HG03378 (cell line): ENCODE measurements around the gene PLA2G7.
"Not testable (repeated sequence)": the region's sequence is repeated elsewhere in the genome, so short reads cannot be mapped to it uniquely, and the experiment has no call there.

Experiments used
- ATAC-seq: cut with Tn5 transposase; IDR thresholded peaks from one replicate; pipeline ENCODE4 v1.9.1; 2021; ENCODE audit warnings: mild to moderate bottlenecking, moderate library complexity; ENCODE audit not compliant: unreplicated experiment

Gene PLA2G7

GRCh38 chr6:46734867-46735719 is at the start of gene PLA2G7:
TSS of gene PLA2G7 (minus strand) at chr6:46735375. CDS start at chr6:46722891, 12,484 bp downstream.
- ATAC-seq = no peak

DNA sequence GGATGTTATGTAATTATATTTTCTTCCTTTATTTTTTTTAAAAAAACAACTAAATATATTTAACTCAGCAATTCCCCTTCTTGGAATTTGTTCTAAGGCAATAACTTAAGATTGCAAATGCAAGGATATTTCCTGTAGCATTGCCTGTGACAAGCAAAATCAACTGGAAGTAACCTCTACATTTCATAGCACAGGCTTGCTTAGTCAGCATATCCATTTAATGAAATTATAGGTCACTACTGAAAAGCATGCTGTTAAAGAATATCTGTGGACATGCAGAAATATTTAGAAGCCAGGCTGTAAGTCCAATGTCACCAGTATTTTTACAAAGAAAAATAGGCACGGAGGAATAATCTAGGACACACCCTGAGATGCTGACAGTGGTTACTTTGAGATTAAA is 49.4 kb upstream of the PLA2G7 start:
- no peak for ATAC-seq

DNA sequence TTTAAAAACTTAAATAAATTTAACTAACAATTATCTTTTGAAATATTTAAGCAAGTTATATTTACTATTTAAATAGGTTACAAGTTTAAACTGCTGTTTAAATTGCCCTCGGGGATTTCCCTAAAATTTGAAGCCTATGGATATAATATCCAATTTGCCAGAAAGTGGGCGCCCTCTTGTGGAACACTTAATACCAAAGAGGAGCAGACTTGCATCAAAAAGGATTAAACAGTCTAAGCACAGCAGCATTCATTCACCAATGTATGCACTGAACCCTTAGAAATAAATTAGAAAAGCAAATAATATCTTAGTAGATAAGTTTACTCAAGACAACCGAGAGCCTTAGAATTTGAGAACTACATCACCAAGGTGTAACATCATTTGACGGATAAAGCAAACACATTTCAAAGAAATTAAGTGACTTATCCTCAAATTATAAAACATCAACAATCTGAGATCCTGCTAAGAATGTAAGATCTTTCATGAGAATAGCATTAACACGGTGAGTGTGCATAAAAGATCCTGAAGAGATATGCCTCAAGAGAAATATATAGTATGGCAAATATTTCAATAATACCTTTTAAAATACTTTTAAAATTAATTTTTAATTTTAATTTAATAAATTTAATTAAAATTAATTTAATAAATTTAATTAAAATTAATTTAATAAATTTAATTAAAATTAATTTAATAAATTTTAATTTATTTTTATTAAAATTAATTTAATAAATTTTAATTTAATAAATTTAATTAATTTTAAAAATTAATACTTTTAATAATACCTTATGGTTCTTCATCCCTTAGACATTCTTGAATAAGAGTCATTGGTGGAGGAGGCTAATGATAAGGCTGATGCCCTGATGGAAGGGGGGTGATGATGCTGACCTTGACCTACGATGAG is 46.6 kb upstream of the PLA2G7 start:
- no peak for ATAC-seq

DNA sequence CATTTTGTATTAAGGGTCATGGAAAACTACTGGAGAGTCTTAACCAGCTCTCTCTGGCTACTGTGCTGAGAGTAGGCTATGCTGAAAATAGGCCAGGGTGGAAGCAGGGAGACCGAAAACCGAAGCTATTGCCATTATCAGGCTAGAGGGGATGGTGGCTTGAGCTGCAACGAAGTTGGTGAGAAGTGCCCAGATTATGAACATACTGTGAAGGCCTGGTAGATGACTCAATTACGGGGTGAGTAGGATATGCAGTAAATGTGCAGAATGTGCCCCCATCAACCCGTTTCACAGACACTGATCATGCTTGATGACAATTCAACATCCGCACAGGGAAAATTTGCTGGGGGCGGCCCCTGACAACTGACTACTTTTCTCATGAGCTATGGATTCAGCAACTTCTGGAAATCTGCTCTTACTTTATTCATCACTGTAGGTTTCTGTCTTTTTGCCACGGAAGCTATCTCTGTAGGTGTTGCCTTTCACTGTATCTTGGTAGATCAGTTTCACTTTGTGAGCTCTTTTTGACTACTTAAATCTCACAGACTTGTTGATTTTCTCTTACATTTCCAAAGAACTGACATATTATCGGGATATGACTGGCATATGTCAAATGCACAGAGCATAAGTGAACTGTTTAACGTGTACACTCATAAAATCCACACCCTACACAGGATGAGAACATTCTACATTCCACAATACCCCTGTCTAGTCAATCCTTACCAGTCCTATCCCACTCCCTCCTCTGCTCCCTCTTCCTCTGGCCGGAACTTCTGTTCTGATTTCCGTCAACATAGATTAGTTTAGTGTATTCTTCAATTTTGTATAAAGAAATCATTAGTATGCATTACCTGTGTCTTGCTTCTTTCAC is 42.5 kb upstream of the PLA2G7 start:
- ATAC-seq = no peak

DNA sequence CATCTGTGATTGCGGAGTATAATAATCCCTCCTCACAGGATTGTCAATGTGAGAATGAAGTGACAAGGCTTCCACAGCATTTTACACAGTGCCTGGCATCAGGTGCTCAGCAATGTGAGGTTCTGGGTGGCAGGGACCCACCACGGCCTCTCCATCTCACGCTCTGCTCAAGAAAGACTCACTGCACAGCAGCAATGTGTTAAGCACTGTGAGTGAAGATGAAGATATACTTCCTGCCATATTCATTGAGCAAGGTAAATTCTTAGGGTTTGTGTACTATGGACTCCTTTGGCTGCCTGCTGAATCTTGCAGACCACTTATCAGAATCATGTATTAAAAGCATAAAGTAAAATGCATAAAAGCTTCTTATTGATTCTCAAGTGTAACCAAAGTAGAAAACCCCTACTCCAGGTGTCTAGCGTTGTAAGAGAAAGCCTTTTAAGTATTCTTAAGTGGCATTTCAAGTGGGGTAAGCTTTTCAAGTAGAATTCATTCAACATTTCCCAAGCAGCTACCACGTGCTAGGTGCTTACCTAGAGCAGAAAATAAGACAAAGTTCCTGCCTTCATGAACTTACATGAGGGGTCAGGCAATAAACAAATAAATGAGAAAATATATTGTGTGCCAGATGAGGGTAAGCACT is 41.0 kb upstream of the PLA2G7 start:
- no peak for ATAC-seq

DNA sequence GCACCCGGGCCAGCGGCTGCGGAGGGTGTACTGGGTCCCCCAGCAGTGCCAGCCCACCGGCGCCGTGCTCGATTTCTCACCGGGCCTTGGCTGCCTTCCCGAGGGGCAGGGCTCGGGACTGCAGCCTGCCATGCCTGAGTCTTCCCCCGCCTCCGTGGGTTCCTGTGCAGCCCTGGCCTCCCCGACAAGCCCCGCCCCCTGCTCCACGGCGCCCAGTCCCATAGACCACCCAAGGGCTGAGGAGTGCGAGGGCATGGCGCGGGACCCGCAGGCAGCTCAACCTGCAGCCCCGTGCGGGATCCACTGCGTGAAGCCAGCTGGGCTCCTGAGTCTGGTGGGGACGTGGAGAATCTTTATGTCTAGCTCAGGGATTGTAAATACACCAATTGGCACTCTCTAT is 39.6 kb upstream of the PLA2G7 start:
- not testable (repeated sequence) for ATAC-seq

GRCh38 chr6:46773201-46773855 is 38.2 kb upstream of the PLA2G7 start:
- ATAC-seq = no peak

DNA sequence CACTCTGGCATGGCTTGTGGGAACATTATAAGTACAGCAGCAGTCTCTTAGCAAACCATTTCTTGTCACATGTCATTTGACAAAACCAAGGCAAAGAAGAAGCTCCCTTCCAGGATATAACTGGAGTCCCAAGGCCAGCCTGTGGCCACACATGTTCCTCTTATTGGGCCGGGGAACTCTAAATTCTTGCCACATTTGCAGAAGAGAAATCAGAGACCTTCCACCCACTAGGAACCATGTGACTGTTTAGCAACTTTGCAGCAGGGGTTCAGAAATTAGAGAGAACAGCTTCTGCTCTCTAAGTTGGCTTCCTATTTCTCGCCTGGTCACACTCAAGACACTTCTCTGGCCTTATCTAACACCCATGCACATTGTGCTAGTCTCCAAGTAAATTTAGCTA is 37.6 kb upstream of the PLA2G7 start:
- ATAC-seq = peak; percentile 64

- no peak for ATAC-seq
These were observed 36.8 kb upstream of the PLA2G7 start for GRCh38 chr6:46772016-46772415.

DNA sequence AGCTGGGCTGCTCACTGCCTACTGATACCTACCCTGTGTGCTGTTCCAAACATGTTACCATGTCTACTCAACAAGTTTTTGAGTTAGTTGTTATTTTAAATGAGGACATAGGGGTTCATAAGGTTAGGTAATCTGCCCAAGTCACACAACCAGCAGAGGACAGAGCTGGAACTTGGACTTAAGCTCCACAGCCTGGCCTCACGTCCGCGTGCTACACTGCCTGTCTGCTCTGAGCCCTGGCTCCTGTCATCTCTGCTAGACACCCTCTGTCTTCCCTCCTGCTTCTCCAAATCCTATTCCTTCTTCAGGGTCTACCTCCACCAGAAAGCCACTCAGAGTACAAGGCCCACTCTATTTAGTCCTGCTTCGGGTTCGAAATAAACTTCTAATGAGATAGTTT is 29.8 kb upstream of the PLA2G7 start:
- no peak for ATAC-seq

DNA sequence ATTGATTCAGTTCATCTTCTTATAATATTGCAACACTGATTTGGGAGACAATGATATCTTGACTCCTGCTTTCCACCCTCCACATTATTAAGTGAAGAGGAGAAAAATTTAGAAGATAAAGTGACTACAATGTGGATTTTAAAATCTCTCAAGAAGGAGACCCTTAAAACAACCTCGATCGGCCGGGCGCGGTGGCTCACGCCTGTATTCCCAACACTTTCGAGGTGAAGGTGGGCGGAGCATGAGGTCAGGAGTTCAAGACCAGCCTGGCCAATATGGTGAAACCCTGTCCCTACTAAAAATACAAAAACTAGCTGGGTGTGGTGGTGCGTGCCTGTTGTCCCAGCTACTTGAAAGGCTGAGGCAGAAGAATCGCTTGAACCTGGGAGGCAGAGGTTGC is 29.1 kb upstream of the PLA2G7 start:
- not testable (repeated sequence) for ATAC-seq

DNA sequence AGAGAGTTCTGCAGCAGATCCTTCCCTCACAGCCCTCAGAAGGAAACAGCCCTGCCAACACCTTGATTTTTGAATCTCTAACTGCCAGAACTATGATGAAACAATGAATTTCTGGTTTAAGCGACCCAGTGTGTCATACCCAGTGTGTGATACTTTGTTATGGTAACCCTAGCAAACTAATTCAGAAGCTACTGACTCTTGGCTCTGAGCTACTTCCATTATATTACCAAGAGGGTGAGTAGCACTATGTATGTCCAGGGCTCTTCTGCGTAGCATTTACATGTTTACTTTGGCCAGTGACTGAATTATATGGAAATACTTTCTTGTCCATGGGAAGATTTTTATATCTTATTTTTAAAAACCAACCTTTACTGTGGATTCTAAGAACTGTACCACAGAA is 28.3 kb upstream of the PLA2G7 start:
- no peak for ATAC-seq

DNA sequence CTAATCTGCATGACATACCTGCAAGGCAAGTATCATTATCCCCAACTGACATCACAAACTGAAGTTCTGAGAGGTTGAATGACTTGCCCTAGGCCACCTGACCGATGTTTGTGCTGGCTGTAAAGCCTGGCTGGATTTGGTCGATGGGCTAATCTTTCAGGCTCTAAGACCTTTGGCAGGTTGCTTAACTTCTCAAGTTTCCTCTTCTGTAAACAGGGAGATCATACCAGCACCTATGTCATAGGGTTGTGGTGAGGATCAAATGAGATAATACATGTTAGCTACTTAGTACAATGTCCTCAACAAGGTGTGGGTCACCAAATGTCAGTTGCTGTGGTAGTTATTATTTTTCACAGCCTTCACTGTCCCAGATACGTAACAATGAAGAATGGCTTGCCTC is 25.8 kb upstream of the PLA2G7 start:
- ATAC-seq = no peak

DNA sequence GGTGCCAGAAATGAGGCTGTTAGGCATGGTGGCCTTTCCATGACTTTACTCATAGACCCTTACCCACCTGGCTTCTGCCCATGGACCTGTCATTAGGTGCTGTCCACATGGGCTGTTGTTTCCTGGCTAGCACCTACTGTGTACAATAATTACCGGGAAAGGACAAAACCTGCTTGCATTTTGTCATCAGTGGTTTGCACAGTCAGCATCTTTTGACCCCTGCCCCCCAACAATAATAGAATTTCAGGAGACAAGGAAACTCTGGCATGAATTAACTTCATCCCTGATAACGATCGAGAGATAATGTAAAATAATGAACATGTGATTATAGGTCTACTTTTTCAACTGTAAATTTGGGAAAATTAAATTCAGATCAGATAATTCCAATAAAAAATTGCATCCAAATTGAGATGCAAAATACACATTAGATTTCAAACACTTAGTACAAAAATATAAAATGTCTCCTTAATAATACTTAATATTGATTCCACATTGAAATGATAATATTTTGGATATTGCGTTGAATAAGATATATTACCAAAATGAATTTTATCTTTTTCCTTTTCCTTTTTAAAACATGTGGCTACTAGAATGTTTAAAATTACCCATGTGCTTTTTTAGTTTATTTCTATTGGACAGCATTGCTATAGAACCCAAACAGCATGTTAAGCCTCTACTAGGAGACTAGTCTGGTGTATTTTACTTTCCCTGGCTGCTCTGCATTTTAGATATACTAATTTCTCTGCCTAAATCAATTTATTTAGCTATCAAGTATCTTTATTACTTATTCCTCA is 24.0 kb upstream of the PLA2G7 start:
- ATAC-seq = no peak

DNA sequence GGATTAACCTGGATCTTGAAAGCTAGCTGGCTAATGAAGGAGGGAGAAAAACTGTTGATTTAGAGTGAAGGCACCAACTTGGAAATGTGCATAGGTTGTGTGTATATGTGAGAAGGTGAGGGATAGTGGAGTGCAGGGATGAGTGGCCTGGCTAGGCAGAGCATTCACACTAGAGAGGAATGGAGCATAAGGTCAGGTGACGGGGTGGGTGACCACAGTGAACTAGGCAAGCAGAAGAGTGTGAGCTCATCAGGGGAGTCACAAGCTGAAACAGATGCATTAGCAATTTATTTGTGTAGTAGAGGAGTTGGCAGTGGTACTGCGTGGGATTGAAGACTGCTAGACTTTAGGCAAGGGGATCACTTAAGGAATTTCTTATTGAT is 22.0 kb upstream of the PLA2G7 start:
- ATAC-seq = no peak

GRCh38 chr6:46756469-46757213 is 21.5 kb upstream of the PLA2G7 start:
- ATAC-seq = no peak

GRCh38 chr6:46755865-46756264 is 20.7 kb upstream of the PLA2G7 start:
- no peak for ATAC-seq

DNA sequence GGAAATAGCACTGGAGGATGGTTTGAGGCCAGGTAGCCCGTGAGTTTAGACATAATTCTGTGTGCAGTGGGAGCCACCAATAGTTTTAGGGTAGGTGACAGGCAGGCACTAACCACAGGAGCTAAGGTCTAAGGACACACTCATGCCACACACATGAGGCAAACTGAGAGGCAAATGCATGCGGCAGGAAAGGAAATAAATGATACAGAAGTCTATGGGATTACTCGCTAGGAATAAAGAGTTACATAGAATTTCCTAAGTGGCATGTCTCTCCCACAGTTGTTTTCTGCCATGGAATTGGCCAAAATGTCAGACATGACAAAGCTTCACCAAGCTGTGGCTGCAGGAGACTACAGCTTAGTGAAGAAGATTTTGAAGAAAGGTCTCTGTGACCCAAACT is 16.5 kb upstream of the PLA2G7 start:
- no peak for ATAC-seq
